Left colon (tissue), 2 donors: Measurements from ENCODE around the gene ZNF492. TPM values are rescaled to one million over a fixed set of nuclear protein-coding genes. Genes with fewer than 3 reads are reported as not detected.

Experiments used
- total RNA-seq, 2 donors: library from RNA; stranded (reverse); fragmentation: NEBNext Ultra II Directional; extraction: Animal tissue kit (Norgen Biotek cat#: 25700); gene quantifications; one replicate each; pipeline ENCODE4 v1.2.1, GENCODE V29; 2021
- donor health status: DM: no; HTN: no; CAD: no.
- donor health status: DM: yes; HTN: yes; CAD: no.

The ZNF492 gene
- total RNA-seq, 2 donors from 2014 or later, result 0.08 to 0.43 TPM

Other genes starting within 250 kb of the ZNF492 start
- not detected for gene ZNF98, start 212.0 kb upstream of the ZNF492 start, total RNA-seq
- not detected for gene ZNF99, start 149.8 kb downstream of the ZNF492 start, total RNA-seq
- gene ZNF723, start 198.0 kb downstream of the ZNF492 start, total RNA-seq, result not detected